ENCODE data around the gene BEST1.

The BEST1 gene

GRCh38 chr11:61926235-61926634 lies 23.9 kb upstream of the BEST1 start:
- no peak overlapping the region for H3K27ac ChIP-seq (ENCODE audit: low read depth, low read length)
- no peak overlapping the region for H3K4me3 ChIP-seq (ENCODE audit: low read depth, low read length)
- H3K9ac ChIP-seq (ENCODE audit: low read depth, low read length), result no peak overlapping the region
- H3K36me3 ChIP-seq (ENCODE audit: control insufficient read depth, insufficient read depth, low read length), result no peaks in the 10 kb centered on the region
- peaks cover 18% of the 10 kb centered on the region for H3K4me1 ChIP-seq (ENCODE audit: control insufficient read depth, insufficient read depth, low read length)
- H3K27me3 ChIP-seq (ENCODE audit: control insufficient read depth, insufficient read depth, low read length), result no peaks in the 10 kb centered on the region
- H3K9me3 ChIP-seq (ENCODE audit: control insufficient read depth, insufficient read depth, low read length), result no peaks in the 10 kb centered on the region

- Histone ChIP-seq H3K4me3 (ENCODE audit: low read depth, low read length) (no peak overlapping the region), H3K9ac (ENCODE audit: low read depth, low read length) (no peak overlapping the region), H3K4me1 (ENCODE audit: control insufficient read depth, insufficient read depth, low read length) (peaks cover 17% of the 10 kb centered on the region), H3K27ac (ENCODE audit: low read depth, low read length) (no peak overlapping the region), H3K36me3 (ENCODE audit: control insufficient read depth, insufficient read depth, low read length) (no peaks in the 10 kb centered on the region), H3K27me3 (ENCODE audit: control insufficient read depth, insufficient read depth, low read length) (no peaks in the 10 kb centered on the region), H3K9me3 (ENCODE audit: control insufficient read depth, insufficient read depth, low read length) (no peaks in the 10 kb centered on the region)
Measured at GRCh38 chr11:61927501-61927900, 22.6 kb upstream of the BEST1 start.

- Histone ChIP-seq H3K9me3 (ENCODE audit: control insufficient read depth, insufficient read depth, low read length) (peaks cover 4% of the 10 kb centered on the region; the same call in 1 of the 2 replicates), H3K4me1 (ENCODE audit: control insufficient read depth, insufficient read depth, low read length) (peaks cover 6% of the 10 kb centered on the region), H3K4me3 (ENCODE audit: low read depth, low read length) (no peak overlapping the region), H3K27ac (ENCODE audit: low read depth, low read length) (no peak overlapping the region), H3K9ac (ENCODE audit: low read depth, low read length) (no peak overlapping the region), H3K27me3 (ENCODE audit: control insufficient read depth, insufficient read depth, low read length) (no peaks in the 10 kb centered on the region), H3K36me3 (ENCODE audit: control insufficient read depth, insufficient read depth, low read length) (no peaks in the 10 kb centered on the region)
Measured at GRCh38 chr11:61928606-61929005, 21.5 kb upstream of the BEST1 start.

- H3K4me1 ChIP-seq (ENCODE audit: control insufficient read depth, insufficient read depth, low read length), result no peaks in the 10 kb centered on the region
- H3K27ac ChIP-seq (ENCODE audit: low read depth, low read length), result no peak overlapping the region
- no peak overlapping the region for H3K9ac ChIP-seq (ENCODE audit: low read depth, low read length)
- H3K36me3 ChIP-seq (ENCODE audit: control insufficient read depth, insufficient read depth, low read length), result no peaks in the 10 kb centered on the region
- H3K27me3 ChIP-seq (ENCODE audit: control insufficient read depth, insufficient read depth, low read length), result no peaks in the 10 kb centered on the region
- H3K9me3 ChIP-seq (ENCODE audit: control insufficient read depth, insufficient read depth, low read length), result peaks cover 4% of the 10 kb centered on the region; the same call in 1 of the 2 replicates
- H3K4me3 ChIP-seq (ENCODE audit: low read depth, low read length), result no peak overlapping the region
Measured at GRCh38 chr11:61930933-61931332, 19.2 kb upstream of the BEST1 start.

DNA sequence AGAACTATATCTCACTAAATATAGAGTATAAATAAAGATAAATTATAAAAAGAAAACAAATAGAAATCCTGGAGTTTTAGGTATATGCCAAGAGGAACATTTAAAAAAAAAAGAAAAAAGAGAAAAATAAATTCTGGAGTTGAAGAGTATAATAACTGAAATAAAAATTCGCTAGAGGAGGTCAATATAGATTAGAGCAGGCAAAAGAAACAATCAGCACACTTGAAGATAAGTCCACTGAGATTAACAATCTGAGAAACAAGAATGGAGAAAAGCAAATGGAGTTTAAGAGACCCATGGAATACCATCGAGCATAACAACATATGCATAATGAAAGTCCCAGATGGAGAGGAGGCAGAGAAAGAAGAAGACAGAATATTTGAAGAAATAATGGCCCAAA lies 14.3 kb upstream of the BEST1 start:
- Histone ChIP-seq H3K9ac (ENCODE audit: low read depth, low read length) (no peak overlapping the region), H3K36me3 (ENCODE audit: control insufficient read depth, insufficient read depth, low read length) (no peaks in the 10 kb centered on the region), H3K4me3 (ENCODE audit: low read depth, low read length) (no peak overlapping the region), H3K9me3 (ENCODE audit: control insufficient read depth, insufficient read depth, low read length) (peaks cover 4% of the 10 kb centered on the region; the same call in 1 of the 2 replicates), H3K27ac (ENCODE audit: low read depth, low read length) (no peak overlapping the region), H3K27me3 (ENCODE audit: control insufficient read depth, insufficient read depth, low read length) (no peaks in the 10 kb centered on the region), H3K4me1 (ENCODE audit: control insufficient read depth, insufficient read depth, low read length) (no peaks in the 10 kb centered on the region)

GRCh38 chr11:61940466-61940865 lies 9.7 kb upstream of the BEST1 start:
- H3K27ac ChIP-seq (ENCODE audit: low read depth, low read length), result no peak overlapping the region
- no peak overlapping the region for H3K9ac ChIP-seq (ENCODE audit: low read depth, low read length)
- no peak overlapping the region for H3K4me3 ChIP-seq (ENCODE audit: low read depth, low read length)
- H3K27me3 ChIP-seq (ENCODE audit: control insufficient read depth, insufficient read depth, low read length), result no peaks in the 10 kb centered on the region
- no peaks in the 10 kb centered on the region for H3K9me3 ChIP-seq (ENCODE audit: control insufficient read depth, insufficient read depth, low read length)
- H3K36me3 ChIP-seq (ENCODE audit: control insufficient read depth, insufficient read depth, low read length), result no peaks in the 10 kb centered on the region
- no peaks in the 10 kb centered on the region for H3K4me1 ChIP-seq (ENCODE audit: control insufficient read depth, insufficient read depth, low read length)

- Histone ChIP-seq H3K4me1 (ENCODE audit: control insufficient read depth, insufficient read depth, low read length) (peaks cover 10% of the 10 kb centered on the region; the same call in 1 of the 2 replicates), H3K9me3 (ENCODE audit: control insufficient read depth, insufficient read depth, low read length) (no peaks in the 10 kb centered on the region), H3K36me3 (ENCODE audit: control insufficient read depth, insufficient read depth, low read length) (no peaks in the 10 kb centered on the region), H3K27me3 (ENCODE audit: control insufficient read depth, insufficient read depth, low read length) (no peaks in the 10 kb centered on the region), H3K9ac (ENCODE audit: low read depth, low read length) (no peak overlapping the region), H3K4me3 (ENCODE audit: low read depth, low read length) (no peak overlapping the region), H3K27ac (ENCODE audit: low read depth, low read length) (no peak overlapping the region)
Measured at GRCh38 chr11:61945191-61945590, 5.0 kb upstream of the BEST1 start.

GRCh38 chr11:61946894-61947293 lies 3.3 kb upstream of the BEST1 start:
- Histone ChIP-seq H3K36me3 (ENCODE audit: control insufficient read depth, insufficient read depth, low read length) (no peaks in the 10 kb centered on the region), H3K4me1 (ENCODE audit: control insufficient read depth, insufficient read depth, low read length) (peaks cover 10% of the 10 kb centered on the region; the same call in 1 of the 2 replicates), H3K4me3 (ENCODE audit: low read depth, low read length) (no peak overlapping the region), H3K27ac (ENCODE audit: low read depth, low read length) (no peak overlapping the region), H3K27me3 (ENCODE audit: control insufficient read depth, insufficient read depth, low read length) (no peaks in the 10 kb centered on the region), H3K9me3 (ENCODE audit: control insufficient read depth, insufficient read depth, low read length) (no peaks in the 10 kb centered on the region), H3K9ac (ENCODE audit: low read depth, low read length) (no peak overlapping the region)

GRCh38 chr11:61947486-61948210 lies 2.5 kb upstream of the BEST1 start:
- H3K27ac ChIP-seq (ENCODE audit: low read depth, low read length), result no peak overlapping the region
- no peak overlapping the region for H3K4me3 ChIP-seq (ENCODE audit: low read depth, low read length)
- no peaks in the 10 kb centered on the region for H3K9me3 ChIP-seq (ENCODE audit: control insufficient read depth, insufficient read depth, low read length)
- peaks cover 10% of the 10 kb centered on the region; the same call in 1 of the 2 replicates for H3K4me1 ChIP-seq (ENCODE audit: control insufficient read depth, insufficient read depth, low read length)
- no peaks in the 10 kb centered on the region for H3K36me3 ChIP-seq (ENCODE audit: control insufficient read depth, insufficient read depth, low read length)
- no peaks in the 10 kb centered on the region for H3K27me3 ChIP-seq (ENCODE audit: control insufficient read depth, insufficient read depth, low read length)
- no peak overlapping the region for H3K9ac ChIP-seq (ENCODE audit: low read depth, low read length)

- Histone ChIP-seq H3K36me3 (ENCODE audit: control insufficient read depth, insufficient read depth, low read length) (no peaks in the 10 kb centered on the region), H3K27me3 (ENCODE audit: control insufficient read depth, insufficient read depth, low read length) (no peaks in the 10 kb centered on the region), H3K27ac (ENCODE audit: low read depth, low read length) (no peak overlapping the region), H3K9ac (ENCODE audit: low read depth, low read length) (no peak overlapping the region), H3K4me3 (ENCODE audit: low read depth, low read length) (no peak overlapping the region), H3K9me3 (ENCODE audit: control insufficient read depth, insufficient read depth, low read length) (no peaks in the 10 kb centered on the region), H3K4me1 (ENCODE audit: control insufficient read depth, insufficient read depth, low read length) (peaks cover 10% of the 10 kb centered on the region; the same call in 1 of the 2 replicates)
Measured at GRCh38 chr11:61948505-61948904, 1.6 kb upstream of the BEST1 start.

DNA sequence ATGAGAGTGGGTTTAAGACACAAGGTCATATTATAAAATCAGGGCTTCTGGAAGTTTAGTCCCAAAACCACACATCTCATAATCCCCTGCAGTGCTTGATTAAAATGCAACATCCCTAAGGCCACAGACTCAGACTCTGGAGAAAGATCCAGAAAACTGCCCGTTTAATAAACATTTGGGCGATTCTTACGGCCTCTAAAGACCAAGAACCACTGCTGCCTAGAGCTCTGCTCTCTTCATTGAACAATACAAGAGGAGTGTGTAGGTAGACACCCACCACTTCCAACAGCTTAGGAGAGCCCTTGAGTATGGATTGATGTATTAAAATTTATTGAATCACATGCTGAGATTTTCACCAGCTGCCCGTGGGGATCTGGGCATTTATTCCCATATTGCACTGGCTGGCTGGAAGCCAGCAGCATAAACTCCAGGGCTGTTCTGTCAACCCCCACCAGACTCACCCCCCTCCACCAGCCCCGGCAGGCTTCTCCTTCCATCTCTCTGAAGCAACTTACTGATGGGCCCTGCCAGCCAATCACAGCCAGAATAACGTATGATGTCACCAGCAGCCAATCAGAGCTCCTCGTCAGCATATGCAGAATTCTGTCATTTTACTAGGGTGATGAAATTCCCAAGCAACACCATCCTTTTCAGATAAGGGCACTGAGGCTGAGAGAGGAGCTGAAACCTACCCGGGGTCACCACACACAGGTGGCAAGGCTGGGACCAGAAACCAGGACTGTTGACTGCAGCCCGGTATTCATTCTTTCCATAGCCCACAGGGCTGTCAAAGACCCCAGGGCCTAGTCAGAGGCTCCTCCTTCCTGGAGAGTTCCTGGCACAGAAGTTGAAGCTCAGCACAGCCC lies 749 bp upstream of the BEST1 start:
- Histone ChIP-seq H3K27me3 (ENCODE audit: control insufficient read depth, insufficient read depth, low read length) (peaks cover 3% of the 10 kb centered on the region), H3K9me3 (ENCODE audit: control insufficient read depth, insufficient read depth, low read length) (no peaks in the 10 kb centered on the region), H3K27ac (ENCODE audit: low read depth, low read length) (no peak overlapping the region), H3K36me3 (ENCODE audit: control insufficient read depth, insufficient read depth, low read length) (no peaks in the 10 kb centered on the region), H3K9ac (ENCODE audit: low read depth, low read length) (no peak overlapping the region), H3K4me1 (ENCODE audit: control insufficient read depth, insufficient read depth, low read length) (peaks cover 10% of the 10 kb centered on the region; the same call in 1 of the 2 replicates), H3K4me3 (ENCODE audit: low read depth, low read length) (no peak overlapping the region)

Measured in HUES48 (cell line).